HG02840 (cell line): ENCODE measurements around the gene CHST3.
"Not testable (repeated sequence)": the region's sequence is repeated elsewhere in the genome, so short reads cannot be mapped to it uniquely, and the experiment has no call there.

Source experiments
- ATAC-seq: cut with Tn5 transposase; IDR thresholded peaks from one replicate; pipeline ENCODE4 v1.9.1; 2021; ENCODE audit warnings: mild to moderate bottlenecking, moderate library complexity, moderate number of reproducible peaks; ENCODE audit not compliant: unreplicated experiment, low FRiP score

CHST3 gene

GRCh38 chr10:71964098-71964742, at the start of gene CHST3:
Gene CHST3 (plus strand): TSS chr10:71964395. CDS start chr10:72005843, 41,448 bp downstream.
- ATAC-seq: no peak

- no peak for ATAC-seq
These were observed 47.4 kb upstream of the CHST3 start for GRCh38 chr10:71916827-71917226.

- ATAC-seq: no peak
These were observed 45.2 kb upstream of the CHST3 start for GRCh38 chr10:71918992-71919391.

- ATAC-seq: not testable (repeated sequence)
These were observed 44.1 kb upstream of the CHST3 start for GRCh38 chr10:71919956-71920539.

GRCh38 chr10:71920540-71921323, 43.5 kb upstream of the CHST3 start:
- ATAC-seq: no peak

GRCh38 chr10:71921324-71922027, 42.7 kb upstream of the CHST3 start:
- no peak for ATAC-seq

- no peak for ATAC-seq
These were observed 41.0 kb upstream of the CHST3 start for GRCh38 chr10:71923138-71923692.

- no peak for ATAC-seq
These were observed 39.4 kb upstream of the CHST3 start for GRCh38 chr10:71924771-71925170.

GRCh38 chr10:71927159-71927558, 37.0 kb upstream of the CHST3 start:
- no peak for ATAC-seq

GRCh38 chr10:71927776-71928592, 36.2 kb upstream of the CHST3 start:
- no peak for ATAC-seq

- ATAC-seq: no peak
These were observed 32.9 kb upstream of the CHST3 start for GRCh38 chr10:71931295-71931694.

- ATAC-seq: no peak
These were observed 30.5 kb upstream of the CHST3 start for GRCh38 chr10:71933651-71934050.

- ATAC-seq: no peak
These were observed 26.0 kb upstream of the CHST3 start for GRCh38 chr10:71938211-71938610.

- no peak for ATAC-seq
These were observed 24.9 kb upstream of the CHST3 start for GRCh38 chr10:71939304-71939703.

- no peak for ATAC-seq
These were observed 24.2 kb upstream of the CHST3 start for GRCh38 chr10:71939861-71940474.

- no peak for ATAC-seq
These were observed 23.4 kb upstream of the CHST3 start for GRCh38 chr10:71940752-71941151.

- ATAC-seq: no peak
These were observed 22.9 kb upstream of the CHST3 start for GRCh38 chr10:71941318-71941717.

- no peak for ATAC-seq
These were observed 18.2 kb upstream of the CHST3 start for GRCh38 chr10:71945819-71946474.

- ATAC-seq: no peak
These were observed 17.5 kb upstream of the CHST3 start for GRCh38 chr10:71946700-71947099.
